ENCODE data around the gene PCDHA10. TPM values are rescaled to one million over a fixed set of nuclear protein-coding genes. Genes with fewer than 3 reads are reported as not detected.
A peak's percentile ranks its signal among the peaks of the same experiment; 100 is the strongest.
"Not testable (repeated sequence)": the region's sequence is repeated elsewhere in the genome, so short reads cannot be mapped to it uniquely, and the experiment has no call there.

PCDHA10 gene, protein sequence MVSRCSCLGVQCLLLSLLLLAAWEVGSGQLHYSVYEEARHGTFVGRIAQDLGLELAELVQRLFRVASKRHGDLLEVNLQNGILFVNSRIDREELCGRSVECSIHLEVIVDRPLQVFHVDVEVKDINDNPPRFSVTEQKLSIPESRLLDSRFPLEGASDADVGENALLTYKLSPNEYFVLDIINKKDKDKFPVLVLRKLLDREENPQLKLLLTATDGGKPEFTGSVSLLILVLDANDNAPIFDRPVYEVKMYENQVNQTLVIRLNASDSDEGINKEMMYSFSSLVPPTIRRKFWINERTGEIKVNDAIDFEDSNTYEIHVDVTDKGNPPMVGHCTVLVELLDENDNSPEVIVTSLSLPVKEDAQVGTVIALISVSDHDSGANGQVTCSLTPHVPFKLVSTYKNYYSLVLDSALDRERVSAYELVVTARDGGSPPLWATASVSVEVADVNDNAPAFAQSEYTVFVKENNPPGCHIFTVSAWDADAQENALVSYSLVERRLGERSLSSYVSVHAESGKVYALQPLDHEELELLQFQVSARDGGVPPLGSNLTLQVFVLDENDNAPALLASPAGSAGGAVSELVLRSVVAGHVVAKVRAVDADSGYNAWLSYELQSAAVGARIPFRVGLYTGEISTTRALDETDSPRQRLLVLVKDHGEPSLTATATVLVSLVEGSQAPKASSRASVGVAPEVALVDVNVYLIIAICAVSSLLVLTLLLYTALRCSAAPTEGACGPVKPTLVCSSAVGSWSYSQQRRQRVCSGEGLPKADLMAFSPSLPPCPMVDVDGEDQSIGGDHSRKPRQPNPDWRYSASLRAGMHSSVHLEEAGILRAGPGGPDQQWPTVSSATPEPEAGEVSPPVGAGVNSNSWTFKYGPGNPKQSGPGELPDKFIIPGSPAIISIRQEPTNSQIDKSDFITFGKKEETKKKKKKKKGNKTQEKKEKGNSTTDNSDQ
- total RNA-seq (2021) = 11.5 and 11.6 TPM in 2 replicates
- percentile 76 among the genes with signal in this experiment for Bru-seq, nascent RNA
- percentile 90 among the genes with signal in this experiment for BruChase-seq, experiment 1, labeled RNA remaining after a 2-hour chase
- BruChase-seq, experiment 2, labeled RNA remaining after a 6-hour chase = percentile 92 among the genes with signal in this experiment
- long read RNA-seq, full-length matches to known transcripts = 5 of 6 reads
- long read RNA-seq, partial matches to known transcripts = 0 of 6 reads
- long read RNA-seq, other reads (novel, unspliced or antisense) = 1 of 6 reads

DNA sequence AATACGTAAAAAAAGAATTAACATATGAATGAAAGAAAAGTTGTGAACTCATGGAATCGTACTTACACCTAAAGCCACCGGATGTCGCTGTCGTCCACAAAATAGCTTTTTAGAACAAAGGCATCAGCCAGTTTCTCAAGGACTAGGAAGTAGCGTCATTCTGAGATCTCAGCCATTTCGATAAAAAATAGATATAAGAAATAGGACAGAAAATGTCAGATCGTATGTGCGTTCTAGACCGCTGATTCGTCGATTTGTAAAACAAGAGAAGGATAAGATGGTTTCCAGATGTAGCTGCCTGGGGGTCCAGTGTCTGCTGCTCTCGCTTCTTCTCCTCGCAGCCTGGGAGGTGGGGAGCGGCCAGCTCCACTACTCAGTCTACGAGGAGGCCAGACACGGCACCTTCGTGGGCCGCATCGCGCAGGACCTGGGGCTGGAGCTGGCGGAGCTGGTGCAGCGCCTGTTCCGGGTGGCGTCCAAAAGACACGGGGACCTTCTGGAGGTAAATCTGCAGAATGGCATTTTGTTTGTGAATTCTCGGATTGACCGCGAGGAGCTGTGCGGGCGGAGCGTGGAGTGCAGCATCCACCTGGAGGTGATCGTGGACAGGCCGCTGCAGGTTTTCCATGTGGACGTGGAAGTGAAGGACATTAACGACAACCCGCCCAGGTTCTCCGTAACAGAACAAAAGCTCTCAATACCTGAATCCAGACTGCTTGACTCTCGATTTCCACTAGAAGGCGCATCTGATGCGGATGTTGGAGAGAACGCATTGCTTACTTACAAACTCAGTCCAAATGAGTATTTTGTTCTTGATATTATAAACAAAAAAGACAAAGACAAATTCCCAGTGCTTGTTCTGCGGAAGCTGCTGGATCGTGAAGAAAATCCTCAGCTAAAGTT lies at the start of gene PCDHA10:
PCDHA10 (plus strand) TSS at position 126 of the 903 bp plus-strand sequence; CDS start at position 278, 152 bp downstream.
- intact Hi-C loops (cut with micrococcal nuclease; ENCODE audit: unreplicated experiment) = no loop called here
- H3K4me3 ChIP-seq (ENCODE audit: low read depth, low read length, poor library complexity, severe bottlenecking) = peak within 1 kb of the TSS; percentile 63

DNA sequence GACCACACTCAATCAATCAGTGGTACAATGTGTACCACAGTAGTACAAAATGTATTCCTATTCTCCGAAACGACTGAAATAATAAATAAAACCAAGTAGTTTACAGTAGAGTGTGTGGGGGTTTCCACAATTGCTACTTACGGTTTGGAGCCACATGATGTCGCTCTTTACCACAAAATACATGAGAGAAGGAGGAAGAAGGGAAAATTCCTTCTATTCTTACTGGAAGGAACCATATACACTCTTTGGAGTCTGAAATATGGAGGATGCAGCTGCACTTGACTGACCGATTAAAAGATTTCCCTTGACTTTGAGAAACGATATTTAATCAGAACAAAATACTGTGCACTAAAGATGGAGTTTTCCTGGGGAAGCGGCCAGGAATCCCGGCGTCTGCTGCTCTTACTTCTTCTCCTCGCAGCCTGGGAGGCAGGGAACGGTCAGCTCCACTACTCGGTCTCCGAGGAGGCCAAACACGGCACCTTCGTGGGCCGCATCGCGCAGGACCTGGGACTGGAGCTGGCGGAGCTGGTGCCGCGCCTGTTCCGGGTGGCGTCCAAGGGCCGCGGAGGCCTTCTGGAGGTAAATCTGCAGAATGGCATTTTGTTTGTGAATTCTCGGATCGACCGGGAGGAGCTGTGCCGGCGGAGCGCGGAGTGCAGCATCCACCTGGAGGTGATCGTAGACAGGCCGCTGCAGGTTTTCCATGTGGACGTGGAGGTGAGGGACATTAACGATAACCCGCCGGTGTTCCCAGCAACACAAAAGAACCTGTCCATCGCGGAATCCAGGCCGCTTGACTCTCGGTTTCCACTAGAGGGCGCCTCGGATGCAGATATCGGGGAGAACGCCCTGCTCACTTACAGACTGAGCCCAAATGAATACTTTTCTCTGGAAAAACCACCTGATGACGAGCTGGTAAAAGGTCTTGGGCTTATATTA lies 48.6 kb upstream of the PCDHA10 start, which contains the start of gene PCDHA4:
PCDHA4 (plus strand) TSS at position 235 of the 942 bp plus-strand sequence.
- Histone ChIP-seq H3K9me3 (ENCODE audit: low read depth, low read length, poor library complexity, severe bottlenecking) (peaks cover 15% of the 10 kb centered on the region), H3K4me1 (ENCODE audit: insufficient read depth, low read length, poor library complexity, severe bottlenecking) (no peaks in the 10 kb centered on the region), H3K4me3 (ENCODE audit: low read depth, low read length, poor library complexity, severe bottlenecking) (no peak within 1 kb of the TSS), H3K27me3 (replicated peaks; ENCODE audit: insufficient read depth, low read depth, low read length, poor library complexity) (no peaks in the 10 kb centered on the region), H3K27ac (ENCODE audit: low read depth, low read length, poor library complexity, severe bottlenecking) (no peak within 1 kb of the TSS), H3K36me3 (ENCODE audit: insufficient read depth, low read length, poor library complexity, severe bottlenecking) (no peaks in the 10 kb centered on the region)
- TF ChIP-seq EZH2 (IDR thresholded peaks at IDR 0.05; ENCODE audit: borderline replicate concordance, low read depth, low read length, poor library complexity, severe bottlenecking) = no peak
- TF ChIP-seq, protein P1, sequence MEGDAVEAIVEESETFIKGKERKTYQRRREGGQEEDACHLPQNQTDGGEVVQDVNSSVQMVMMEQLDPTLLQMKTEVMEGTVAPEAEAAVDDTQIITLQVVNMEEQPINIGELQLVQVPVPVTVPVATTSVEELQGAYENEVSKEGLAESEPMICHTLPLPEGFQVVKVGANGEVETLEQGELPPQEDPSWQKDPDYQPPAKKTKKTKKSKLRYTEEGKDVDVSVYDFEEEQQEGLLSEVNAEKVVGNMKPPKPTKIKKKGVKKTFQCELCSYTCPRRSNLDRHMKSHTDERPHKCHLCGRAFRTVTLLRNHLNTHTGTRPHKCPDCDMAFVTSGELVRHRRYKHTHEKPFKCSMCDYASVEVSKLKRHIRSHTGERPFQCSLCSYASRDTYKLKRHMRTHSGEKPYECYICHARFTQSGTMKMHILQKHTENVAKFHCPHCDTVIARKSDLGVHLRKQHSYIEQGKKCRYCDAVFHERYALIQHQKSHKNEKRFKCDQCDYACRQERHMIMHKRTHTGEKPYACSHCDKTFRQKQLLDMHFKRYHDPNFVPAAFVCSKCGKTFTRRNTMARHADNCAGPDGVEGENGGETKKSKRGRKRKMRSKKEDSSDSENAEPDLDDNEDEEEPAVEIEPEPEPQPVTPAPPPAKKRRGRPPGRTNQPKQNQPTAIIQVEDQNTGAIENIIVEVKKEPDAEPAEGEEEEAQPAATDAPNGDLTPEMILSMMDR (conservative IDR thresholded peaks at IDR 0.05; ENCODE audit: low read depth, low read length) = peak; percentile 64
- intact Hi-C loops (cut with micrococcal nuclease; ENCODE audit: unreplicated experiment) = no loop called here
- ChIA-PET POLR2A (ENCODE audit: low non-redundant PET) (no interaction called here), CTCF (interaction anchor here (0.7 kb wide), 1 partner anchor 10 kb away, joined by 3 read pairs; no protein-coding TSS in a partner anchor)
- no TSS peak for BruUV-seq (replicated peaks)
- DNase-seq (ENCODE audit: low spot score) = peak; percentile 59

More for the DNA sequence above, at the start of gene PCDHA10:
- Histone ChIP-seq H3K27ac (ENCODE audit: low read depth, low read length, poor library complexity, severe bottlenecking) (peak within 1 kb of the TSS; percentile 78), H3K36me3 (ENCODE audit: insufficient read depth, low read length, poor library complexity, severe bottlenecking) (no peaks in the 10 kb centered on the region), H3K9me3 (ENCODE audit: low read depth, low read length, poor library complexity, severe bottlenecking) (no peaks in the 10 kb centered on the region), H3K27me3 (replicated peaks; ENCODE audit: insufficient read depth, low read depth, low read length, poor library complexity) (no peaks in the 10 kb centered on the region), H3K4me1 (ENCODE audit: insufficient read depth, low read length, poor library complexity, severe bottlenecking) (peaks cover 5% of the 10 kb centered on the region)
- CTCF ChIA-PET = interaction anchor here (0.5 to 2.1 kb wide), 4 partner anchors 14 to 221 kb away, joined by 3 to 17 read pairs (median 9); partner anchors contain the start of gene PCDHA12
- BruUV-seq (replicated peaks) = TSS peak; percentile 62
- POLR2A ChIA-PET (ENCODE audit: low non-redundant PET) = no interaction called here
- DNase-seq (ENCODE audit: low spot score) = peak; percentile 79
- TF ChIP-seq, protein P1 (conservative IDR thresholded peaks at IDR 0.05; ENCODE audit: low read depth, low read length) = peak; percentile 61
- TF ChIP-seq EZH2 (IDR thresholded peaks at IDR 0.05; ENCODE audit: borderline replicate concordance, low read depth, low read length, poor library complexity, severe bottlenecking) = no peak

DNA sequence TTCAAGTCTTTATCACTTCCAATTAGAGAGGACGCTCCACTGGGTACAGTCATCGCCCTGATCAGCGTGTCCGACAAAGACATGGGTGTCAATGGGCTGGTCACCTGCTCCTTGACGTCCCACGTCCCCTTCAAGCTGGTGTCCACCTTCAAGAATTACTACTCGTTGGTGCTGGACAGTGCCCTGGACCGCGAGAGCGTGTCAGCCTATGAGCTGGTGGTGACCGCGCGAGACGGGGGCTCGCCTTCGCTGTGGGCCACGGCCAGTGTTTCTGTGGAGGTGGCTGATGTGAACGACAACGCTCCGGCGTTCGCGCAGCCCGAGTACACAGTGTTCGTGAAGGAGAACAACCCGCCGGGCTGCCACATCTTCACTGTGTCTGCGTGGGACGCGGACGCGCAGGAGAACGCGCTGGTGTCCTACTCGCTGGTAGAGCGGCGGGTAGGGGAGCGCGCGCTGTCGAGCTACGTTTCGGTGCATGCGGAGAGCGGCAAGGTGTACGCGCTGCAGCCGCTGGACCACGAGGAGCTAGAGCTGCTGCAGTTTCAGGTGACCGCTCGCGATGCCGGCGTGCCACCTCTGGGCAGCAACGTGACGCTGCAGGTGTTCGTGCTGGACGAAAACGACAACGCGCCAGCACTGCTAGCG lies 47.3 kb upstream of the PCDHA10 start:
- H3K27ac ChIP-seq (ENCODE audit: low read depth, low read length, poor library complexity, severe bottlenecking); H3K4me3 ChIP-seq (ENCODE audit: low read depth, low read length, poor library complexity, severe bottlenecking); intact Hi-C loops (cut with micrococcal nuclease; ENCODE audit: unreplicated experiment); POLR2A ChIA-PET (ENCODE audit: low non-redundant PET); H3K36me3 ChIP-seq (ENCODE audit: insufficient read depth, low read length, poor library complexity, severe bottlenecking); BruUV-seq (replicated peaks); H3K9me3 ChIP-seq (ENCODE audit: low read depth, low read length, poor library complexity, severe bottlenecking); DNase-seq (ENCODE audit: low spot score); H3K27me3 ChIP-seq (replicated peaks; ENCODE audit: insufficient read depth, low read depth, low read length, poor library complexity); H3K4me1 ChIP-seq (ENCODE audit: insufficient read depth, low read length, poor library complexity, severe bottlenecking): not testable (repeated sequence)
- CTCF ChIA-PET = interaction anchor here (0.7 kb wide), 1 partner anchor 9 kb away, joined by 3 read pairs; no protein-coding TSS in a partner anchor
